HEK293 (cell line): ENCODE data around the gene EBF4.

Source experiments
- BCL11B ChIP-seq: fragments of 450-650 bp; formaldehyde crosslinking; IDR thresholded peaks from 2 replicates; pipeline ENCODE4 v1.5.1; 2016; ENCODE audit warnings: low read depth, missing biosample characterization, missing genetic modification characterization
- CTCF ChIP-seq: fragments of 450-650 bp; formaldehyde crosslinking; IDR thresholded peaks from 2 replicates; pipeline ENCODE4 v1.5.1; 2016; ENCODE audit warnings: missing biosample characterization, missing genetic modification characterization
- RBAK ChIP-seq: fragments of 450-650 bp; formaldehyde crosslinking; IDR thresholded peaks from 2 replicates; pipeline ENCODE4 v1.5.1; 2016; ENCODE audit warnings: missing biosample characterization, missing genetic modification characterization
- SP2 ChIP-seq: fragments of 450-650 bp; formaldehyde crosslinking; IDR thresholded peaks from 2 replicates; pipeline ENCODE4 v1.5.1; 2016; ENCODE audit warnings: missing biosample characterization, missing genetic modification characterization
- TCF7L2 ChIP-seq: IDR thresholded peaks from 2 replicates; pipeline ENCODE4 v1.6.1; 2011; ENCODE audit warnings: low read depth, mild to moderate bottlenecking, inconsistent platforms, low read length, moderate library complexity, borderline replicate concordance
- ZBTB21 ChIP-seq: fragments of 450-650 bp; formaldehyde crosslinking; IDR thresholded peaks from 2 replicates; pipeline ENCODE4 v1.5.1; 2017; ENCODE audit warnings: missing biosample characterization, missing genetic modification characterization
- ZNF155 ChIP-seq: fragments of 450-650 bp; formaldehyde crosslinking; IDR thresholded peaks from 2 replicates; pipeline ENCODE4 v1.5.1; 2016; ENCODE audit warnings: missing biosample characterization, missing genetic modification characterization
- ZNF274 ChIP-seq, 2 experiments: fragments of 200-500 bp in 1 of 2; fragments of 450-650 bp in 1 of 2; sonication (Bioruptor generic) in 1 of 2; formaldehyde crosslinking in 1 of 2; IDR thresholded peaks; 2 replicates each; pipeline versions ENCODE4 v1.5.1 to v1.6.1; 2014 to 2016; ENCODE audit warnings: borderline replicate concordance in 1 of 2, inconsistent platforms in 1 of 2, low read length in 1 of 2, missing biosample characterization in 1 of 2, missing genetic modification characterization in 1 of 2
- ZNF426 ChIP-seq: fragments of 450-650 bp; formaldehyde crosslinking; IDR thresholded peaks from 2 replicates; pipeline ENCODE4 v1.5.1; 2017; ENCODE audit warnings: missing biosample characterization, missing genetic modification characterization, mild to moderate bottlenecking, inconsistent platforms, moderate library complexity
- ZNF518A ChIP-seq: fragments of 450-650 bp; formaldehyde crosslinking; conservative IDR thresholded peaks from 2 replicates; pipeline ENCODE4 v1.5.1; 2016; ENCODE audit warnings: low read depth, missing biosample characterization, missing genetic modification characterization
- ZNF549 ChIP-seq: fragments of 450-650 bp; IDR thresholded peaks from 2 replicates; pipeline ENCODE4 v1.5.1; 2018; ENCODE audit warnings: missing biosample characterization, missing genetic modification characterization, mild to moderate bottlenecking, inconsistent platforms, moderate library complexity
- ZNF747 ChIP-seq: fragments of 450-650 bp; formaldehyde crosslinking; IDR thresholded peaks from 2 replicates; pipeline ENCODE4 v1.5.1; 2016; ENCODE audit warnings: missing biosample characterization, missing genetic modification characterization
- TF ChIP-seq, protein P1 (sequence below): sonication (generic); formaldehyde crosslinking; IDR thresholded peaks from 2 replicates; pipeline ENCODE4 v1.8.1; 2022; ENCODE audit warnings: mild to moderate bottlenecking, moderate library complexity, missing genetic modification reagents

DNA sequence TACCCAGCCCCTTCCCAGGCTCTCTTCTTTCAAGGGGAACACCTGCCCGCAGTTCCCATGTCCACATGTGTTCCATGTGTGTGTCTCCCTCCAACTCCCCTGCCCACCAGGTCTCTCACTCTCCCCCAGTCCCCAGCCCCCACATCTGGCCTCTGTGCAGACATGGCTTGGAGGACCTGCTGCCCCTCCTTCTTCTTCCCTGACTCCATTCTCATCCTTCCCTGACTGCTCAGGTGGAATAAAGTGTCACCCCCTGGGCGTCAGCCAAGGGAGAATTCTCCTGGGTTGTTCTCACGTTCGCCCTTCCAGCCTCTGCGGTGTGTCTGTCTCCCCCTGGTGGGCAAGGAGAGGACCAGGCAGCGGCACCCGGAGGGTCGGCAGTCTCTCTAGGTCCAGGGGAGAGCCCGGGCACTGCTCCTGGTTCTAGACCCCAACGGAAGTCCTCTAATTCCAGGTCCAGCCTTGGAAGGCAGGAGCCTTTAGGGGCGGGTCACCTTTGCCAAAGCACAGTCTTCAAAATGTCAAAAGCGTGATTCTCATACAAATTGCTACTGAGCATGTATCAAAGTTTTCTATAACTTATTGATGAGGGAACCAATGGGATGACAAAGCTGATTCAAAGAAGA, 50.5 kb downstream of the EBF4 start:
- TF ChIP-seq CTCF (tag by site-specific recombination) (peak; percentile 73), ZNF274 (IDR thresholded peaks at IDR 0.05; ENCODE audit: low read length) (no peak), ZNF274 (tag by site-specific recombination; IDR thresholded peaks at IDR 0.05; ENCODE audit: borderline replicate concordance) (no peak), SP2 (no peak), BCL11B (tag by site-specific recombination) (no peak), ZNF155 (no peak), ZNF549 (no peak), TCF7L2 (no peak), ZNF518A (no peak), ZBTB21 (tag by site-specific recombination) (no peak), ZNF747 (tag by site-specific recombination) (no peak), RBAK (tag by site-specific recombination) (no peak), ZNF426 (tag by site-specific recombination) (no peak)
- TF ChIP-seq, protein P1, sequence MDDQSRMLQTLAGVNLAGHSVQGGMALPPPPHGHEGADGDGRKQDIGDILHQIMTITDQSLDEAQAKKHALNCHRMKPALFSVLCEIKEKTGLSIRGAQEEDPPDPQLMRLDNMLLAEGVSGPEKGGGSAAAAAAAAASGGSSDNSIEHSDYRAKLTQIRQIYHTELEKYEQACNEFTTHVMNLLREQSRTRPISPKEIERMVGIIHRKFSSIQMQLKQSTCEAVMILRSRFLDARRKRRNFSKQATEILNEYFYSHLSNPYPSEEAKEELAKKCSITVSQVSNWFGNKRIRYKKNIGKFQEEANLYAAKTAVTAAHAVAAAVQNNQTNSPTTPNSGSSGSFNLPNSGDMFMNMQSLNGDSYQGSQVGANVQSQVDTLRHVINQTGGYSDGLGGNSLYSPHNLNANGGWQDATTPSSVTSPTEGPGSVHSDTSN: no peak
